ENCODE results near the gene KCNK10.

Gene KCNK10

GRCh38 chr14:88321692-88322503 lies 1.2 kb downstream of the KCNK10 start:
- DNase-seq, result peak; percentile 59

- DNase-seq, result no peak
These were observed 4.7 kb downstream of the KCNK10 start for GRCh38 chr14:88318406-88318805.

- DNase-seq, result no peak
These were observed 6.5 kb downstream of the KCNK10 start for GRCh38 chr14:88316521-88316920.

GRCh38 chr14:88312257-88312656 lies 10.8 kb downstream of the KCNK10 start:
- no peak for DNase-seq

GRCh38 chr14:88311780-88312179 lies 11.3 kb downstream of the KCNK10 start:
- DNase-seq, result no peak

GRCh38 chr14:88310449-88310848 lies 12.6 kb downstream of the KCNK10 start:
- no peak for DNase-seq

GRCh38 chr14:88310021-88310420 lies 13.0 kb downstream of the KCNK10 start:
- DNase-seq, result no peak

- DNase-seq, result no peak
These were observed 17.3 kb downstream of the KCNK10 start for GRCh38 chr14:88305528-88306322.

GRCh38 chr14:88303041-88303440 lies 20.0 kb downstream of the KCNK10 start:
- DNase-seq, result no peak

- DNase-seq, result no peak
These were observed 21.7 kb downstream of the KCNK10 start for GRCh38 chr14:88301381-88301780.

GRCh38 chr14:88300817-88301216 lies 22.3 kb downstream of the KCNK10 start:
- DNase-seq, result no peak

GRCh38 chr14:88299865-88300530 lies 23.1 kb downstream of the KCNK10 start:
- no peak for DNase-seq

- DNase-seq, result no peak
These were observed 25.8 kb downstream of the KCNK10 start for GRCh38 chr14:88297306-88297705.

- no peak for DNase-seq
These were observed 26.7 kb downstream of the KCNK10 start for GRCh38 chr14:88296351-88296750.

- DNase-seq, result no peak
These were observed 33.1 kb downstream of the KCNK10 start for GRCh38 chr14:88289996-88290395.

- peak; percentile 9 for DNase-seq
These were observed 33.8 kb downstream of the KCNK10 start for GRCh38 chr14:88289234-88289633.

GRCh38 chr14:88286309-88286708 lies 36.8 kb downstream of the KCNK10 start:
- no peak for DNase-seq

- DNase-seq, result no peak
These were observed 41.6 kb downstream of the KCNK10 start for GRCh38 chr14:88281447-88281846.

- no peak for DNase-seq
These were observed 46.0 kb downstream of the KCNK10 start for GRCh38 chr14:88276923-88277596.

GRCh38 chr14:88272390-88273269 lies 50.4 kb downstream of the KCNK10 start:
- no peak for DNase-seq

GRCh38 chr14:88271205-88271604 lies 51.9 kb downstream of the KCNK10 start:
- no peak for DNase-seq

- peak; percentile 13 for DNase-seq
These were observed 52.3 kb downstream of the KCNK10 start for GRCh38 chr14:88270776-88271175.

Data from DMS53 (cell line).